Measurements from ENCODE around the gene ARNT2. TPM values are rescaled to one million over a fixed set of nuclear protein-coding genes. Genes with fewer than 3 reads are reported as not detected.
A peak's percentile ranks its signal among the peaks of the same experiment; 100 is the strongest.

The ARNT2 gene
- total RNA-seq, 1 donor, result 20.7 TPM

- no peak for DNase-seq (ENCODE audit: low read depth)
Observed at GRCh38 chr15:80606511-80607071, 202.4 kb downstream of the ARNT2 start.

DNA sequence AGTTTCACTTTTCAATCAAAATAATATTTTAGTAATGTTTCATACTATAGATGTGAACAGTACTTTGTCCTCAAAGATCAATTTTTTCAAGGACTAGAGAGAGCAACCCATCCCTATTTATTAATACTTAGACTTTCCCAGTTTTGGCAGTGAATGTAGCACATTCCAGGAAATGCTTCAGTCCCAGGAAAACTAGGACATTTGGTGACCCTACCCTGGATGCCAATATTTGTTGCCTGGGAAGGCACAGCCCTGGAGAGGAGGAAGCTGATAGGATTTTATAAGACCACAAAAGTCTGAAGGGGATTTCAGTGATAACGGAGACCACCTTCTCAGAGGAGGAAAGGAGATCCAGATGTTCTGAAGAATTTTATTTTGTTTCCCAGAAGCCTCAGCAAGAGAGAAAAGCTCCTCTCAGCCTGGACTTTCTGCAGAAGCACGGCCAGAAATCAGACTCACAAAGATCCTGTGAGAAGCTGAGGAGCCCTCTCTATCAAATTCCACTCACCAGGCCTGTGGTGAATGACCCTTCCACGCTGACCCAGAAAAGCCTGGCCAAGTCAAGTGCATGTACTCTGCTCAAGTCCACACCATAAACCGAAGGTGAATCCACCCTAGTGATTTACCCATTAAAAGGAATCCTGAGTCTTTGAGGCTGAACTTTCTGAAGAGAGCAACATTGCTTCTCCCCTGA, 203.3 kb downstream of the ARNT2 start:
- H3K4me3 ChIP-seq (ENCODE audit: low read depth, low read length), result no peak overlapping the region
- no peak for DNase-seq (ENCODE audit: low read depth)
- TF ChIP-seq CTCF (IDR thresholded peaks at IDR 0.05; ENCODE audit: insufficient read depth, low read depth, low read length), result no peak

More at GRCh38 chr15:80606511-80607071, 202.4 kb downstream of the ARNT2 start:
- no peak overlapping the region for H3K4me3 ChIP-seq (ENCODE audit: low read depth, low read length)
- TF ChIP-seq CTCF (IDR thresholded peaks at IDR 0.05; ENCODE audit: insufficient read depth, low read depth, low read length), result no peak

- H3K4me3 ChIP-seq (ENCODE audit: low read depth, low read length), result no peak overlapping the region
- TF ChIP-seq CTCF (IDR thresholded peaks at IDR 0.05; ENCODE audit: insufficient read depth, low read depth, low read length), result no peak
- no peak for DNase-seq (ENCODE audit: low read depth)
Observed at GRCh38 chr15:80608688-80609087, 204.5 kb downstream of the ARNT2 start.

DNA sequence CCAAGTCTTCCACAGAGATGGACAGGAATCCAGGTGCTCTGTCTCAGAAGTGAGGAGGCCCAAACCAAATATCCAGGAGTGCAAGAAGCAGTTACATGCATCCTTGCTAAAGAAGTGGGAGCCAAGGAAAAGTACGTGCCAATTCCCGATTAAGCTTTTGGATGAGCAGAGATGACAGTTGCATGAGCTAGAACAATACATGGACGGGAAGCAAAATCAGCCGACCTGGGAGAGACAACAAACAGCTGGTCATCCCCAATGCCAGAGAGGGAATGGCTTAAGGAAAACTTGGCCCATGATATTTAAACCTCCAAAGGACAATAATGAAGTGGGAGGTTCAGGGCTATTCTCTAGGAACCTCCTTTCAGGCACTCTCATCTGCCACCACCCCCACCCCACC, 204.9 kb downstream of the ARNT2 start:
- TF ChIP-seq CTCF (IDR thresholded peaks at IDR 0.05; ENCODE audit: insufficient read depth, low read depth, low read length), result no peak
- H3K4me3 ChIP-seq (ENCODE audit: low read depth, low read length), result no peak overlapping the region
- DNase-seq (ENCODE audit: low read depth), result no peak

GRCh38 chr15:80609512-80609946, 205.3 kb downstream of the ARNT2 start:
- peak; percentile 52 for DNase-seq (ENCODE audit: low read depth)
- H3K4me3 ChIP-seq (ENCODE audit: low read depth, low read length), result no peak overlapping the region
- no peak for TF ChIP-seq CTCF (IDR thresholded peaks at IDR 0.05; ENCODE audit: insufficient read depth, low read depth, low read length)

- no peak for DNase-seq (ENCODE audit: low read depth)
- no peak for TF ChIP-seq CTCF (IDR thresholded peaks at IDR 0.05; ENCODE audit: insufficient read depth, low read depth, low read length)
- no peak overlapping the region for H3K4me3 ChIP-seq (ENCODE audit: low read depth, low read length)
Observed at GRCh38 chr15:80611543-80612080, 207.4 kb downstream of the ARNT2 start.
